Loucy (cell line): ENCODE data around the gene DRD2.

Experiments
- H2AFZ ChIP-seq: fragments of 200-600 bp; sonication (generic); 2 replicates; pipeline ENCODE4 v1.6.0; 2016; ENCODE audit warnings: antibody characterized with exemption, mild to moderate bottlenecking, low read length, moderate library complexity
- H3F3A ChIP-seq: fragments of 200-600 bp; 2 replicates; pipeline ENCODE4 v1.6.0; 2016; ENCODE audit warnings: antibody characterized with exemption, low read depth, mild to moderate bottlenecking
- H3K27me3 ChIP-seq: fragments of 200-600 bp; sonication (generic); 2 replicates; pipeline ENCODE4 v1.6.1; 2014; ENCODE audit warnings: low read length, mild to moderate bottlenecking; ENCODE audit not compliant: insufficient read depth, poor library complexity, severe bottlenecking
- H3K36me3 ChIP-seq: fragments of 200-600 bp; sonication (generic); 2 replicates; pipeline ENCODE4 v1.6.1; 2016; ENCODE audit warnings: low read length; ENCODE audit not compliant: insufficient read depth
- H3K4me1 ChIP-seq: fragments of 200-600 bp; sonication (generic); 2 replicates; pipeline ENCODE4 v1.5.1; 2014; ENCODE audit warnings: low read length, mild to moderate bottlenecking; ENCODE audit not compliant: insufficient read depth, poor library complexity, severe bottlenecking
- H3K4me2 ChIP-seq: fragments of 200-600 bp; sonication (generic); 2 replicates; pipeline ENCODE4 v1.6.0; 2014; ENCODE audit warnings: antibody characterized with exemption, low read length, low read depth, mild to moderate bottlenecking; ENCODE audit not compliant: poor library complexity, severe bottlenecking
- H3K4me3 ChIP-seq: fragments of 200-600 bp; sonication (generic); 2 replicates; pipeline ENCODE4 v1.5.1; 2014; ENCODE audit warnings: low read length, mild to moderate bottlenecking, mixed read lengths; ENCODE audit not compliant: poor library complexity, severe bottlenecking
- H3K79me2 ChIP-seq: fragments of 200-600 bp; sonication (generic); 2 replicates; pipeline ENCODE4 v1.6.1; 2014; ENCODE audit warnings: low read length; ENCODE audit not compliant: insufficient read depth
- H3K9ac ChIP-seq: fragments of 200-600 bp; sonication (generic); 2 replicates; pipeline ENCODE4 v1.6.0; 2014; ENCODE audit warnings: mild to moderate bottlenecking, low read depth, low read length, moderate library complexity; ENCODE audit not compliant: poor library complexity, severe bottlenecking
- H3K9me2 ChIP-seq: fragments of 200-600 bp; sonication (generic); replicated peaks from 2 replicates; pipeline ENCODE4 v1.6.1; 2016; ENCODE audit warnings: low read depth, low read length, mixed read lengths
- H3K9me3 ChIP-seq: fragments of 200-600 bp; sonication (generic); 2 replicates; pipeline ENCODE4 v1.6.1; 2014; ENCODE audit warnings: mild to moderate bottlenecking, antibody characterized with exemption, low read length, low read depth; ENCODE audit not compliant: insufficient read depth
- H4K20me1 ChIP-seq: fragments of 200-600 bp; sonication (generic); 2 replicates; pipeline ENCODE4 v1.6.0; 2014; ENCODE audit warnings: antibody characterized with exemption, low read length, mild to moderate bottlenecking; ENCODE audit not compliant: insufficient read depth, poor library complexity, severe bottlenecking
- CTCF ChIP-seq: fragments of 200-600 bp; sonication (generic); conservative IDR thresholded peaks from 2 replicates; pipeline ENCODE4 v1.5.1; 2014; ENCODE audit warnings: mild to moderate bottlenecking, antibody characterized with exemption, low read length
- EZH2phosphoT487 ChIP-seq: fragments of 200-600 bp; IDR thresholded peaks from 2 replicates; pipeline ENCODE4 v1.6.1; 2018; ENCODE audit warnings: antibody characterized with exemption, mild to moderate bottlenecking, moderate library complexity, borderline replicate concordance

DRD2 gene

GRCh38 chr11:113519989-113520613 lies 44.9 kb upstream of the DRD2 start:
- Histone ChIP-seq H3K36me3 (no peaks in the 10 kb centered on the region), H3F3A (no peaks in the 10 kb centered on the region), H4K20me1 (no peaks in the 10 kb centered on the region), H2AFZ (no peak overlapping the region), H3K4me2 (no peak overlapping the region), H3K4me1 (no peaks in the 10 kb centered on the region), H3K9ac (no peak overlapping the region), H3K27me3 (no peaks in the 10 kb centered on the region), H3K9me2 (no peaks in the 10 kb centered on the region), H3K4me3 (no peak overlapping the region), H3K9me3 (no peaks in the 10 kb centered on the region), H3K79me2 (no peaks in the 10 kb centered on the region)
- TF ChIP-seq EZH2phosphoT487 (no peak), CTCF (no peak)

GRCh38 chr11:113518716-113519495 lies 43.7 kb upstream of the DRD2 start:
- Histone ChIP-seq H3K79me2 (no peaks in the 10 kb centered on the region), H4K20me1 (no peaks in the 10 kb centered on the region), H3F3A (no peaks in the 10 kb centered on the region), H3K4me3 (no peak overlapping the region), H3K4me1 (no peaks in the 10 kb centered on the region), H3K36me3 (no peaks in the 10 kb centered on the region), H3K4me2 (no peak overlapping the region), H3K9me3 (no peaks in the 10 kb centered on the region), H2AFZ (no peak overlapping the region), H3K9me2 (no peaks in the 10 kb centered on the region), H3K9ac (no peak overlapping the region), H3K27me3 (no peaks in the 10 kb centered on the region)
- TF ChIP-seq EZH2phosphoT487 (no peak), CTCF (no peak)

- no peaks in the 10 kb centered on the region for H3K9me3 ChIP-seq
- no peaks in the 10 kb centered on the region for H3K9me2 ChIP-seq
- no peaks in the 10 kb centered on the region for H3K27me3 ChIP-seq
- no peak overlapping the region for H3K4me2 ChIP-seq
- H4K20me1 ChIP-seq = no peaks in the 10 kb centered on the region
- H3K4me1 ChIP-seq = no peaks in the 10 kb centered on the region
- no peak overlapping the region for H2AFZ ChIP-seq
- H3K36me3 ChIP-seq = no peaks in the 10 kb centered on the region
- no peak overlapping the region for H3K4me3 ChIP-seq
- no peak overlapping the region for H3K9ac ChIP-seq
- TF ChIP-seq CTCF (no peak), EZH2phosphoT487 (no peak)
- H3F3A ChIP-seq = no peaks in the 10 kb centered on the region
- no peaks in the 10 kb centered on the region for H3K79me2 ChIP-seq
Observed at GRCh38 chr11:113517361-113517760, 42.2 kb upstream of the DRD2 start.
